Gastrocnemius medialis (tissue), 4 donors: Measurements from ENCODE around the gene CLIC1.

Experiments used
- POLR2A ChIP-seq, 2 donors: fragments of 450-650 bp; IDR thresholded peaks; one replicate each; pipeline ENCODE4 v1.6.1; 2017; ENCODE audit warnings: antibody characterized with exemption in 2 of 2, mild to moderate bottlenecking in 2 of 2, moderate library complexity in 2 of 2
- TF ChIP-seq, protein P1 (sequence below), 5 experiments: fragments of 450-650 bp in 3 of 5; fragments of 200-600 bp in 2 of 5; sonication (generic) in 2 of 5; IDR thresholded peaks in 4 of 5; conservative IDR thresholded peaks in 1 of 5; 1 replicate in 4 of 5; 2 replicates in 1 of 5; pipeline ENCODE4 v1.5.1; 2016 to 2019; ENCODE audit warnings: antibody characterized with exemption in 5 of 5, mild to moderate bottlenecking in 3 of 5, moderate library complexity in 3 of 5

DNA sequence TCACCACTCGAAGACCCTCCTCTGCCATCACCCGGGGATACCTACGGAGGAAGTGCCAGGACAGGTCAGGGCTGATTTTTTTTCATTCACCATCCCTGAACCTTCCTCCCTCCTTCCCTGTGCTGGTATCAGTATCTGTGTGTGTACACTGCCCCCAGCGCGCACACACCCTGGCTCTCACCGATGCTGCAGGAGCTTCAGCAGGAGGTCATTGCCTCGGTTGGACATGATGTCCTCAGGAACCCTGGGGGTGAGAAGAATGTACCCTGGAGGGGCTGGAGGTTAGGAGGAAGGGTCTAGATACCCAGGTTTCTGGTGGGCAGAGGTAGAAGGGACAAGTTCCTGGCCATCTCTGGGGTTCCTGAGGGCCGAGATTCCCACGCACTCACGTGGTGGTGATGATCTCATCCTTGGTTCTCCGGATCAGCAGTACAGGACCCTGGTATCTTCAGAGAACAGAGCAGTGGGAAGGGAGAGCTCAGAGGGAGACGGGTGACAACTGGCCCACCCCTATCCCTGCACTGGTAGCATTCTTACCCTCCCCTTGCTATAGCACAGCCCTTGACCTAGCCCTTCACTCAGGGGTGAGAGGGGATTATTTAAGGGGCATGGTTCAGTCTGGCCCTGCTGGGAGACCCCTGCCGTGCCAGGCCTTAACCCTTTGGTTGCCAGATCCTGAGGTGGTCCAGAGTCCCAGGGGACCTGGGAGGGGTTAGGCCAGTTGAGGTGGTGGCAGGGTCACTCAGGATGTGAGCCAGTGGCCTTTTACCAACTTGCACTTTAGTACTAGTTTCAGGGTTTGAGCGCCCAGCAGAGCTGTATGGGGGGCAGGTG is 48.3 kb downstream of the CLIC1 start:
- TF ChIP-seq POLR2A (IDR thresholded peaks at IDR 0.05), result no peak
- TF ChIP-seq, protein P1, sequence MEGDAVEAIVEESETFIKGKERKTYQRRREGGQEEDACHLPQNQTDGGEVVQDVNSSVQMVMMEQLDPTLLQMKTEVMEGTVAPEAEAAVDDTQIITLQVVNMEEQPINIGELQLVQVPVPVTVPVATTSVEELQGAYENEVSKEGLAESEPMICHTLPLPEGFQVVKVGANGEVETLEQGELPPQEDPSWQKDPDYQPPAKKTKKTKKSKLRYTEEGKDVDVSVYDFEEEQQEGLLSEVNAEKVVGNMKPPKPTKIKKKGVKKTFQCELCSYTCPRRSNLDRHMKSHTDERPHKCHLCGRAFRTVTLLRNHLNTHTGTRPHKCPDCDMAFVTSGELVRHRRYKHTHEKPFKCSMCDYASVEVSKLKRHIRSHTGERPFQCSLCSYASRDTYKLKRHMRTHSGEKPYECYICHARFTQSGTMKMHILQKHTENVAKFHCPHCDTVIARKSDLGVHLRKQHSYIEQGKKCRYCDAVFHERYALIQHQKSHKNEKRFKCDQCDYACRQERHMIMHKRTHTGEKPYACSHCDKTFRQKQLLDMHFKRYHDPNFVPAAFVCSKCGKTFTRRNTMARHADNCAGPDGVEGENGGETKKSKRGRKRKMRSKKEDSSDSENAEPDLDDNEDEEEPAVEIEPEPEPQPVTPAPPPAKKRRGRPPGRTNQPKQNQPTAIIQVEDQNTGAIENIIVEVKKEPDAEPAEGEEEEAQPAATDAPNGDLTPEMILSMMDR (IDR thresholded peaks at IDR 0.05 in 4 of 5, conservative IDR thresholded peaks at IDR 0.05 in 1 of 5), result no peak
